GM12875 (cell line): ENCODE results near the gene PURA.
A peak's percentile ranks its signal among the peaks of the same experiment; 100 is the strongest.

Source experiments
- H3K4me3 ChIP-seq: one replicate; pipeline ENCODE4 v1.5.1; 2011; ENCODE audit warnings: low read depth, low read length, control low read depth
- TF ChIP-seq, protein P1 (sequence below): IDR thresholded peaks from 2 replicates; pipeline ENCODE4 v1.5.1; 2011; ENCODE audit warnings: low read depth, mild to moderate bottlenecking, control low read depth, inconsistent platforms, low read length, moderate library complexity, borderline replicate concordance; ENCODE audit not compliant: insufficient read depth

Gene PURA

DNA sequence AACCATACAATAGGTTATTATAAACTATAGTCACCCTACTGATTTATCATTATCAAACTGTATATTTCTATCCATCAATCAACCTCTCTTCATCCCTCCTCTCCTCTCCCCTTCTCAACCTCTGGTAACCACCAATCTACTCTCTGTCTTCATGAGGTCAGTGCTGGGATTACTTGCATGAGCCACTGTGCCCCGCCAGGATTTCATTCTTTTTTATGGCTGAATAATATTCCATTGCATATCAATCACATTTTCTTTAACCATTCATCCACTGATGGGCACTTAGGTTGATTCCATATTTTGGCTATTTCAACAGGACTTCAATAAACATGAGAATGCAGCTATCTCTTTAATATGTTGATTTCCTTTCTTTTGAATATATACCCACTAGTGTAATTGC, 10.8 kb upstream of the PURA start:
- no peak overlapping the region for H3K4me3 ChIP-seq
- TF ChIP-seq, protein P1, sequence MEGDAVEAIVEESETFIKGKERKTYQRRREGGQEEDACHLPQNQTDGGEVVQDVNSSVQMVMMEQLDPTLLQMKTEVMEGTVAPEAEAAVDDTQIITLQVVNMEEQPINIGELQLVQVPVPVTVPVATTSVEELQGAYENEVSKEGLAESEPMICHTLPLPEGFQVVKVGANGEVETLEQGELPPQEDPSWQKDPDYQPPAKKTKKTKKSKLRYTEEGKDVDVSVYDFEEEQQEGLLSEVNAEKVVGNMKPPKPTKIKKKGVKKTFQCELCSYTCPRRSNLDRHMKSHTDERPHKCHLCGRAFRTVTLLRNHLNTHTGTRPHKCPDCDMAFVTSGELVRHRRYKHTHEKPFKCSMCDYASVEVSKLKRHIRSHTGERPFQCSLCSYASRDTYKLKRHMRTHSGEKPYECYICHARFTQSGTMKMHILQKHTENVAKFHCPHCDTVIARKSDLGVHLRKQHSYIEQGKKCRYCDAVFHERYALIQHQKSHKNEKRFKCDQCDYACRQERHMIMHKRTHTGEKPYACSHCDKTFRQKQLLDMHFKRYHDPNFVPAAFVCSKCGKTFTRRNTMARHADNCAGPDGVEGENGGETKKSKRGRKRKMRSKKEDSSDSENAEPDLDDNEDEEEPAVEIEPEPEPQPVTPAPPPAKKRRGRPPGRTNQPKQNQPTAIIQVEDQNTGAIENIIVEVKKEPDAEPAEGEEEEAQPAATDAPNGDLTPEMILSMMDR, result no peak

DNA sequence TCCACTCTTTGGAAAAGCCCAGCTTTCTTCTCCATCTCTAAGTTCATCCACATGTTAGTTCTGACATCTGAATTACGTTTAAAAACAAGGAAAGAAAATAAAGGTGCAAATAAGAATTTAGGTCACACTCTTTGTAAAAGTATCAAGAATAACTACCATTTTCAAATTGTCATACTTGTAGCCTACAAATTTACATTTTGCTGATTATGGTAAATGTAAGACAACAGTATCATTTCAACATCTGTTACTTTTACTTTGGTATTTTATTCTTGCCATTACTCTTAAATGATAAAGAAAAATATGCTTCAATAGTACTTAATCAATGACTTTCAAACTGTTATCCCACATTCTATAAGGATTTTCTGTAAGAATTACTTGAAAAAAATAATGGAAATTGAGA, 9.8 kb upstream of the PURA start:
- H3K4me3 ChIP-seq, result no peak overlapping the region
- TF ChIP-seq, protein P1, result no peak

DNA sequence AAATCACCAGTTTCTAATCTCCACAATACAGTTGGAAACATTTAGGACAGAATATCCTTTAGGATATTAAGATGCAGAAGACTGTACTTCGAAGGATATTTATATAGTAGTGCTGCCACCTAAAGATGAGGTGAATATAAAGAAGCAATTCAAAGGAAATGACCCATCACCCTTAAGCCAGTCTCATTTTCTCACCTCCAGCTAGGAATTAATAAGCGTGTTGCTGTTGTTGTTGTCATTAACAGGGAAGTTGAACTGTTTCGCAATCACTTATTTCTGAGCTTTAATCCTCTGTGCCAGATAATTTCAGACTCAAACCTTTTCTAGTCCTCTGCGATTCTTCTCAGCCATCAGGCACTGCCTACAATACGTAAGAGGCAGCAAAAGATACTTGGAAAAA, 7.8 kb upstream of the PURA start:
- TF ChIP-seq, protein P1, result no peak
- no peak overlapping the region for H3K4me3 ChIP-seq

DNA sequence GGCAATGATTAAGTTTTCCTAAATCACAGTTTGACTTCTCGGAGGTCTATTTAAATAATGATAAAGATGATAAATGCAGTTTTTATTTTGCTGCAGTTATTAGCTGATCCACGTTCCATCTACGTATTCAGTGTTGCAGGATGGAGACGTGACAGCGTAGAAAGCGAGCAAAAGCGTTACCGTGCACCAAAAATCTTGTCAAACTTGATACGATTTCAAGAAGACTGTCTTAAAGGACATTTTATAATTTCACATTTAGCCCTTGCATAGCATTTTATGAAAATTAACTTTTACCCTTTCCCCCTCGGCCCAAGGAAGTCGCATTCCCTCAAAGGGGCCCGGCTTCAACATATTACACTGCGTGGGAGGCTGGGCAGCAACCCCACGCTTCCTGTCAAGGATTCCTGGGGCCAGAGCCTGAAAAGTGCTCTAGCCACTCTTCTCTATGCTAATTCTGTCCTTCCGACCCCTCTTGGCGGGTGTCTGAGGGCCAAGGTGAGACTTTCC, 7.1 kb upstream of the PURA start:
- H3K4me3 ChIP-seq, result peak overlapping the region; percentile 68
- TF ChIP-seq, protein P1, result no peak

DNA sequence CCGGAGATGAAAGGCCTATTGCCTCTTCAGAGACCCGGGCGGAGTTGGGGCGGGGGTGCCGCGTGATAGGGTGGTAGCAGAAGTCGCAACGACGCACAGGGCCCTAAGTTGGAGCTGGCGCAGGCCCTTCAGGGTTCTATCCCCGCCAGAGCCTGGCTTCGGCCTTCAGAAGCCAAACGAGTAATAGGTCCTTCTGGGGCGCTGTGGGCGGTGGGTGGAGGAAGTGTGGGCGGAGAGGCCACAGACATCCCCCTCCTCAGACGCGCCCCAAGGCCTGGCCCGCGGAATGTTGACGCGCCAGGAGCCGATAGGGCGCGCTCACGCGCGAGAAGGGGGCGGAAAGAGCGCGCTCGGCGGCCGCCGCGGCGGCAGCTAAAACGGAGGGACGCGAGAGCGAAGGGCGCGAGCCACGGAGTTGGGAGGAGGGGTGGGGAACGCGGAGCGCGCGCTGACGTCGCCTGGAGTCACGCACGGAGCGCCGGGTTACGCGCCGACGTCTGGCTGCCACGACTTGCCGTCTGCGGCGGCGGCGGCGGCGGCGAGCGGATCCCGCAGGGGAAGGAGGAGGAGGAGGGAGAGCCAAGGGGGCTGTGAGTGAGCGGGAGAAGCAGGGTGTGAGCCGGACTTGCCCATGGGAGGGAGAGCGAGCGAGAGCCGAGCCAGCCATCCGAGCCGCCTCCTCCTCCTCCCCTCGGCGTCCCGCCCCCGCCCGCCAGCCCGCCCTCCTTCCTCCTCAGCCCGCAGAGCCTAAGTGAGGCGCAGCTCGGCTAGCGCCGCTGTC, 6.4 kb upstream of the PURA start:
- TF ChIP-seq, protein P1, result peak; percentile 28; the same call in 1 of the 2 replicates
- peak overlapping the region; percentile 68 for H3K4me3 ChIP-seq

DNA sequence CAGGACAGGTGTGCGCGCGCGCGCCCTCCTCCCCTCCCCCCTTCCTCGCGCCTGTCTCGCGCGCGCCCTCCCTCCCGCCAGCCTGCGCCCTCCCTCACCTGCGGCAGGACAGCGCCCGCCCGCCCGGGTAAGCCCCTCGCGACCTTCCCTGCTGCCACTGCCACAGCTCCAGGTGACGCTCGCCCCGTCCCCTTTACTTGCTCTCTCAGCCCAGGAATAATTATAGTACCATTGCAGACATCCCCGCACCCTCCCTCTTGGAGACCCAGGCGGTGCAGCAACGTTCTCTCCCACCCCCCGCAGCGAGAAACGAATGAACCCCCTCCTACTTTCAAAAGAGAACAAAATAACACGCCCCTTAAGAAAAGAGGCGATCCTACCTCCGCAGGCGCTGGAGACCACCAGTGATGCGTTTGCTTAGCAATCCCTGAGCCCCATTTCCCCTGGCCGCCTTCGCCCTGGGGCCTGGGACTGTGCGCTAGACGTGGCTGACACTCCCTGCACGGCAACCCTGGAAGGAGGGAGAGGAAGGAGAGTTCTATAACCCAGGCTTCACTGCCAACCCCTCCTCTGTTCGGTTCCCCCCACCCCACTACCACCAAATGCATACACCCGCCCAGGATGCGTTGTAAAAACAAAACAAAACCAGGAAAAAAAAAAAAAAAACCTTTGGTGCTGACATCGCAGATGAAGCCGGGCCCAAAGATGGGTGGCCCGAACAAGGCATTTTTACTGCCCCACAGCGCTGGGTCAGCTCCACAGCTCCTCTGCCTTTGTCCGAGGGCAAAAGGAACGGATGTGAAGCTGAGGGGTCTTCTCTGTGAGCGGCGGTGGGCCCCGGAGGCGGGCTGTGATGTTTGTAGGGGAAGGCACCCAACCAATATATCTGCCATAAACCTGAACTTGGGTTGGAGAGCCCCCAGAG, 5.6 kb upstream of the PURA start:
- peak overlapping the region; percentile 68 for H3K4me3 ChIP-seq
- TF ChIP-seq, protein P1, result no peak
